OCI-LY7 (cell line): ENCODE data around the gene FGF18. TPM values are rescaled to one million over a fixed set of nuclear protein-coding genes. Genes with fewer than 3 reads are reported as not detected.
A peak's percentile ranks its signal among the peaks of the same experiment; 100 is the strongest.
"Not testable (repeated sequence)": the region's sequence is repeated elsewhere in the genome, so short reads cannot be mapped to it uniquely, and the experiment has no call there.

Experiments used
- BruUV-seq: library from RNA; stranded (reverse); fragments of 400-500 nt; replicated peaks from 2 replicates; lab custom pipeline; 2021; lab: Mats Ljungman, UMichigan
- CTCF ChIA-PET: fragments of 300-600 bp; sonication (Branson Sonifier 250); formaldehyde crosslinking; loops from one replicate; lab custom pipeline; 2022; ENCODE audit warnings: antibody characterized with exemption; ENCODE audit not compliant: unreplicated experiment; lab: Charles Lee
- POLR2A ChIA-PET: fragments of 300-600 bp; sonication (Branson Sonifier 250); formaldehyde crosslinking; loops from one replicate; lab custom pipeline; 2022; ENCODE audit warnings: antibody characterized with exemption; lab: Charles Lee
- DNase-seq: peaks from one replicate; pipeline ENCODE4 v3.0.0-alpha.2; 2015; ENCODE audit warnings: low spot score
- H2AFZ ChIP-seq: fragments of 200-600 bp; sonication (generic), shearing (Covaris generic); 2 replicates; pipeline ENCODE4 v1.6.1; 2014; ENCODE audit warnings: mild to moderate bottlenecking, antibody characterized with exemption, low read length, moderate library complexity
- H3K27ac ChIP-seq: fragments of 200-600 bp; sonication (generic); 2 replicates; pipeline ENCODE4 v1.5.1; 2014; ENCODE audit warnings: mixed run types, low read depth, mild to moderate bottlenecking, moderate library complexity, low read length, inconsistent platforms; ENCODE audit not compliant: poor library complexity, severe bottlenecking
- H3K36me3 ChIP-seq: fragments of 200-600 bp; sonication (generic); 2 replicates; pipeline ENCODE4 v1.6.1; 2014; ENCODE audit warnings: mild to moderate bottlenecking, antibody characterized with exemption, low read length, moderate library complexity, mixed read lengths; ENCODE audit not compliant: insufficient read depth
- H3K4me1 ChIP-seq: fragments of 200-600 bp; sonication (generic); 2 replicates; pipeline ENCODE4 v1.5.1; 2014; ENCODE audit warnings: mild to moderate bottlenecking, low read length; ENCODE audit not compliant: insufficient read depth, poor library complexity, severe bottlenecking
- H3K4me2 ChIP-seq: fragments of 200-600 bp; sonication (generic); 2 replicates; pipeline ENCODE4 v1.6.1; 2014; ENCODE audit warnings: mild to moderate bottlenecking, low read length
- H3K4me3 ChIP-seq: fragments of 200-600 bp; sonication (generic); 2 replicates; pipeline ENCODE4 v1.5.1; 2014; ENCODE audit warnings: mild to moderate bottlenecking, low read depth, low read length; ENCODE audit not compliant: poor library complexity, severe bottlenecking
- H3K79me2 ChIP-seq: fragments of 200-600 bp; sonication (generic); 2 replicates; pipeline ENCODE4 v1.6.1; 2016; ENCODE audit warnings: low read depth, mild to moderate bottlenecking, low read length, moderate library complexity, mixed read lengths; ENCODE audit not compliant: insufficient read depth
- H3K9me2 ChIP-seq: fragments of 200-600 bp; sonication (generic); 2 replicates; pipeline ENCODE4 v1.6.1; 2016; ENCODE audit warnings: mild to moderate bottlenecking, low read length, mixed read lengths; ENCODE audit not compliant: insufficient read depth
- H3K9me3 ChIP-seq: fragments of 200-600 bp; sonication (generic); 2 replicates; pipeline ENCODE4 v1.6.1; 2014; ENCODE audit warnings: mild to moderate bottlenecking, mixed run types, low read length, mixed read lengths
- H4K20me1 ChIP-seq: fragments of 200-600 bp; sonication (generic); 2 replicates; pipeline ENCODE4 v1.6.1; 2014; ENCODE audit warnings: mild to moderate bottlenecking, antibody characterized with exemption, low read length, moderate library complexity, mixed read lengths; ENCODE audit not compliant: insufficient read depth
- CTCF ChIP-seq: fragments of 200-600 bp; sonication (generic); conservative IDR thresholded peaks from 2 replicates; pipeline ENCODE4 v1.5.1; 2014; ENCODE audit warnings: mild to moderate bottlenecking, antibody characterized with exemption, low read length, moderate library complexity, mixed read lengths
- EZH2phosphoT487 ChIP-seq: fragments of 200-600 bp; sonication (generic); IDR thresholded peaks from 2 replicates; pipeline ENCODE4 v1.6.1; 2018; ENCODE audit warnings: low read depth, borderline replicate concordance, mild to moderate bottlenecking, mixed run types, antibody characterized with exemption, low read length, moderate library complexity, mixed read lengths
- intact Hi-C: fragments of 100-400 bp; cut with micrococcal nuclease; formaldehyde crosslinking; loops from one replicate; pipeline ENCODE4 v1.10.0; 2022; ENCODE audit not compliant: unreplicated experiment
- total RNA-seq, 2 experiments: library from RNA; depleted of rRNA in 1 of 2; stranded (reverse); fragments of >200 nt in 1 of 2; shearing (Covaris generic) in 1 of 2; gene quantifications; 2 replicates each; pipeline ENCODE4 v1.2.3, GENCODE V29; 2014 to 2022

FGF18 gene
- total RNA-seq, 2 experiments from 2014 or later = 0.16 TPM; not detected in 1

- Histone ChIP-seq H3K79me2 (peaks cover 32% of the 10 kb centered on the region), H3K4me1 (peaks cover 12% of the 10 kb centered on the region), H3K36me3 (peaks cover 23% of the 10 kb centered on the region), H4K20me1 (peaks cover 16% of the 10 kb centered on the region)
- BruUV-seq, DNase-seq, CTCF ChIA-PET, H3K27ac ChIP-seq, H3K4me3 ChIP-seq, H3K9me3 ChIP-seq, H3K9me2 ChIP-seq, H2AFZ ChIP-seq, H3K4me2 ChIP-seq: not testable (repeated sequence)
- intact Hi-C loops = loop anchor here (5.0 to 10.0 kb wide), 2 partner anchors 622 to 1800 kb away; partner anchors contain the start of genes FBXW11 and SPDL1
- POLR2A ChIA-PET = interaction anchor here (0.6 kb wide), 1 partner anchor 9 kb away, joined by 3 read pairs; no protein-coding TSS in a partner anchor
Observed at GRCh38 chr5:171384999-171385398, 34.4 kb upstream of the FGF18 start.

GRCh38 chr5:171386006-171386671 lies 33.3 kb upstream of the FGF18 start:
- no peaks in the 10 kb centered on the region for H3K9me3 ChIP-seq
- TF ChIP-seq CTCF (no peak), EZH2phosphoT487 (no peak)
- H3K4me2 ChIP-seq = peak overlapping the region; percentile 92
- POLR2A ChIA-PET = interaction anchor here (0.6 to 1.0 kb wide), 5 partner anchors 9 to 927 kb away, joined by 3 to 5 read pairs (median 4); partner anchors contain the start of gene FBXW11
- peaks cover 34% of the 10 kb centered on the region for H3K36me3 ChIP-seq
- H2AFZ ChIP-seq = peak overlapping the region; percentile 91; the same call in 1 of the 2 replicates
- intact Hi-C loops = loop anchor here (5.0 to 10.0 kb wide), 2 partner anchors 621 to 1801 kb away; partner anchors contain the start of genes FBXW11 and SPDL1
- peaks cover 27% of the 10 kb centered on the region for H4K20me1 ChIP-seq
- BruUV-seq = no TSS peak
- H3K27ac ChIP-seq = no peak overlapping the region
- H3K4me1 ChIP-seq = peaks cover 24% of the 10 kb centered on the region
- no peak for DNase-seq
- H3K79me2 ChIP-seq = peaks cover 44% of the 10 kb centered on the region
- no peaks in the 10 kb centered on the region for H3K9me2 ChIP-seq
- CTCF ChIA-PET = no interaction called here
- peak overlapping the region; percentile 99 for H3K4me3 ChIP-seq

- CTCF ChIA-PET = no interaction called here
- DNase-seq = no peak
- intact Hi-C loops = loop anchor here (5.0 to 10.0 kb wide), 2 partner anchors 620 to 1802 kb away; partner anchors contain the start of genes FBXW11 and SPDL1
- Histone ChIP-seq H3K4me1 (peaks cover 31% of the 10 kb centered on the region), H3K79me2 (peaks cover 52% of the 10 kb centered on the region), H2AFZ (peak overlapping the region; percentile 91), H3K27ac (peak overlapping the region; percentile 71), H3K36me3 (peaks cover 42% of the 10 kb centered on the region), H4K20me1 (peaks cover 35% of the 10 kb centered on the region), H3K4me2 (peak overlapping the region; percentile 92), H3K9me3 (no peaks in the 10 kb centered on the region), H3K9me2 (no peaks in the 10 kb centered on the region), H3K4me3 (peak overlapping the region; percentile 99)
- BruUV-seq = TSS peak; percentile 100
- POLR2A ChIA-PET = interaction anchor here (0.6 to 1.4 kb wide), 7 partner anchors 9 to 926 kb away, joined by 3 to 6 read pairs (median 4); partner anchors contain the start of gene FBXW11
- TF ChIP-seq CTCF (no peak), EZH2phosphoT487 (no peak)
Observed at GRCh38 chr5:171386861-171387344, 32.5 kb upstream of the FGF18 start.
